GM10266 (cell line): ENCODE data around the gene PCYT1A.
"Not testable (repeated sequence)": the region's sequence is repeated elsewhere in the genome, so short reads cannot be mapped to it uniquely, and the experiment has no call there.

Source experiments
- DNase-seq: peaks from one replicate; pipeline ENCODE4 v3.0.0; 2012; ENCODE audit errors: extremely low spot score
- TF ChIP-seq, protein P1 (sequence below): IDR thresholded peaks from 2 replicates; pipeline ENCODE4 v1.5.1; 2012; ENCODE audit warnings: mild to moderate bottlenecking, low read depth; ENCODE audit not compliant: control insufficient read depth, insufficient read depth; ENCODE audit errors: missing control alignments

PCYT1A gene

DNA sequence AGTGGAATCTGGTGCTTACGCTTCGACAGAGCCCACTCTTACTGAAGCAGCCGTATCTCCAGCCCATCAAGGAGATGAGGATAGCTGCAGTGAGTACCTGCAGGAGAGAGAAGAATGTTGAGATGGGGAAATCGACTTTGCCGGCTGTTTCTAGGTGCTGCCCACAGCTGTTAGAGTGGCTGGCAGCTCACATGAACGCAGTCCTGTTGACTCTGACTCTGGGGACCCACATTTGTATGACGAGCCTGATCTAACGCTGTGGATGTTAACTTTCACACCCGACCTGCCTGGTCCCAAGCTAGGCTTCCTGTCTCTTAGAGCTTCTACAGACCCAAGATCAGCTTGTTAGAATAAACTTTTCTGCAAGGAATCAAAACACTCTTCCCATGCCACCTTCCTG lies 39.4 kb upstream of the PCYT1A start:
- no peak for DNase-seq
- TF ChIP-seq, protein P1, sequence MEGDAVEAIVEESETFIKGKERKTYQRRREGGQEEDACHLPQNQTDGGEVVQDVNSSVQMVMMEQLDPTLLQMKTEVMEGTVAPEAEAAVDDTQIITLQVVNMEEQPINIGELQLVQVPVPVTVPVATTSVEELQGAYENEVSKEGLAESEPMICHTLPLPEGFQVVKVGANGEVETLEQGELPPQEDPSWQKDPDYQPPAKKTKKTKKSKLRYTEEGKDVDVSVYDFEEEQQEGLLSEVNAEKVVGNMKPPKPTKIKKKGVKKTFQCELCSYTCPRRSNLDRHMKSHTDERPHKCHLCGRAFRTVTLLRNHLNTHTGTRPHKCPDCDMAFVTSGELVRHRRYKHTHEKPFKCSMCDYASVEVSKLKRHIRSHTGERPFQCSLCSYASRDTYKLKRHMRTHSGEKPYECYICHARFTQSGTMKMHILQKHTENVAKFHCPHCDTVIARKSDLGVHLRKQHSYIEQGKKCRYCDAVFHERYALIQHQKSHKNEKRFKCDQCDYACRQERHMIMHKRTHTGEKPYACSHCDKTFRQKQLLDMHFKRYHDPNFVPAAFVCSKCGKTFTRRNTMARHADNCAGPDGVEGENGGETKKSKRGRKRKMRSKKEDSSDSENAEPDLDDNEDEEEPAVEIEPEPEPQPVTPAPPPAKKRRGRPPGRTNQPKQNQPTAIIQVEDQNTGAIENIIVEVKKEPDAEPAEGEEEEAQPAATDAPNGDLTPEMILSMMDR = no peak

DNA sequence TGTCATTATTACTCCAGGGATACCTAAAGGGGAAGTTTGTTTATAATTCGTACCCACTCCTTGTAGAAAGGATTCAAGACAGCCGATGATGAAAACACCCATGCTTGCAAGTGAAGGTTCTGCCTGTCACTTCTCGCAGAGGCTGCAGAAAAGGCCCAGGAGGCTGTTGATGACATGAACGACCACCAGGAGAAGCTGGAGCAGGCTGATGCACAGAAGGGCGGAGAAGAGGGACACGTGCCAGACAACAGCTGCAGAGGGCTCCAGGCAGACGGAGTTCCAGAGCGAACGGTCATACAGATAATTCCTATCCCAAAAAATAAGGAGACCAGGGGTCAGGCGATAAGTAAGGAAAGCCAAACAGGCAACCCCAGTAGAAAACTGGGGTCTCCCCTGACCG lies 36.2 kb upstream of the PCYT1A start:
- no peak for DNase-seq
- TF ChIP-seq, protein P1 = no peak

DNA sequence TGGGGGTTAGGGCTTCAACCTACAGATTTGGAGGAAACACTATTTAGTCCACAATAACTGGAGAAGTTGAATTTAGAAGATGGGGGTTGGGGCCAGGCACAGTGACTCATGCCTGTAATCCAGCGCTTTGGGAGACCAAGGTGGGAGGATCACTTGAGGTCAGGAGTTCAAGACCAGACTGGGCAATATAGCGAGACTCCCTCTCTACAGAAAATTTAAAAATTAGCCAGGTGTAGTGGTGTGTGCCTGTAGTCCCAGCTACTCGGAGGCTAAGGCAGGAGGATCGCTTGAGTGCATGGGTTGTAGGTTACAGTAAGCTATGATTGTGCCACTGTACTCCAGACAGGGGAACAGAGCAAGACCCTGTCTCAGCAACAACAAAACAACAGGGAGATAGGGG lies 35.5 kb upstream of the PCYT1A start:
- DNase-seq = no peak
- TF ChIP-seq, protein P1 = no peak

DNA sequence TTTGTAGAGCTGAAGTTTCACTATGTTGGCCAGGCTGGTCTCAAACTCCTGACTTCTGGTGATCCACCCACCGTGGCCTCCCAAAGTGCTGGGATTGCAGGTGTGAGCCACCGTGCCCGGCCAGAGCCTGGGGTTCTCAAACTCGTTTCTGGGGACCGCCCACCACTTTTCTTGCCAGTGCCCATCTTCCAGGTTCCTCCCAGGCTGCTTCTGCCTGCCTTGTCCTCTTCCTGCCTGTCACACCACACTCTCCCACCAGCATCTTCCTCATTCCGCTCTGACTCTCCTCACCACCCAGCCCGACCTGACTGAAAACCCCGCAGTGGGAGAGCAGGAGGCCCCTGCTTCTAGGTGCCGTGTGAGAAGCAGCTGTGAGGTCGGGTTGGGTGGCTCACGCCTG lies 33.6 kb upstream of the PCYT1A start:
- TF ChIP-seq, protein P1 = no peak
- no peak for DNase-seq

DNA sequence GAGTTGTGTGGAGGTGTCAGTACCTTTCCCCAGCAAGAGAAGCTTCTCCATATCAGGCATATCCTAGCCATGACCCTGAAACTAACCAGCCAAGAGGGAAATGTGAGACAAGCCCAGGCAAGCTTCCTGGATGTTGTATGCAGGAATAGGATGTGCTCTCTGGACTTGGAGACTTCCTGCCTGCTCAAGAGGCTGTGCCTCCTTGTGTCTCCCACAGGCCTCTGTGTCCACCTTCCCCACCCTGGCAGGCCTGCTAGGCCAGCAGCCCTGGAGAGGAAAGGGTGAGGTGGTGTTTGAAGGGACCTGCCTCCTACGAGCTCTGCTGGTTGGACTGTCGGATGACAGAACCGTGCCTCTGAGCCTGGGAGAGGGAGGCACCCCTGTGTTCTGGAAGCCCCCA lies 32.6 kb upstream of the PCYT1A start:
- DNase-seq = no peak
- TF ChIP-seq, protein P1 = no peak

DNA sequence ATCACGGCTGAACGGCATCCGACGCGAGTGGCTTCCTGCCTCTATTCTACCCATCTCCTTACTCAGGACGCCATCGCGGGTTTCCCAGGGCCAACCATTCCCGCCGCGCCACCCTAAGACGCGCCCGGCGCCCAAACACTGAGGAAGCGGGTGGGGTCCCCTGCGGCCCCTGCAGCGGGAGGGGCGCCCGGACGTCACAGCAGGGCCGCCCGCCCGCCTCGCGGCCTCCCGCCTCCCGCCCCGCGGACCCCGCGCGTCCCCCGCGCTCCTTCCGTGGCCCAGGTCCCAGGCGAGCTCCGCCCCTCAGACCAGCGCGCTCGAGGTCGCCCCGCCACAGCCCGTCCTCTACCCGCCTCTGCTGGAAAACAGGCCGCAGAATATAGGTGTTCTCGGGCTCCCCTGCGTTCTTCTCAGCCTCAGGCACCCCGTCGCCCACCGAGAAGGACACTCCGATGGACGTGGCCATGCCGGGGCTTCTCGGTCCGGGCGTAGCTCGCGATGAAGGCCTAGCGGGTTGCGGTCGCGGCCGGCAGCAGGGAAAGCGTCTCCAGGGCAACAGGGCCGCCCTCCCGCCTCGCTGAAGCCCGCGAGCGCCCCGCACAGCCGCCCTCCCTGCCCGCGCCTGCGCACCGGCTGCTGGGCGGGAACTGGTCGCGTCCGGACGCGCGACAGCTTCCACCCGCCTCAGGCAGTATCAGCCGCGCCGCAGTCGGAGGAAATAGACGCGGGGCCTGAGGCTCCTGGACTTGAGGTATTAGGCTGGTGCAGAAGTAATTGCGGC lies 30.4 kb upstream of the PCYT1A start, which contains the start of gene DYNLT2B:
DYNLT2B (minus strand) TSS at position 554 of the 781 bp plus-strand sequence; CDS start at position 466, 88 bp downstream.
- TF ChIP-seq, protein P1 = peak; percentile 49
- peak; percentile 100 for DNase-seq

- DNase-seq = not testable (repeated sequence)
Observed at GRCh38 chr3:196316799-196317686, 29.5 kb upstream of the PCYT1A start.
